Loucy (cell line): ENCODE results near the gene ATOH8.

Experiments
- EZH2phosphoT487 ChIP-seq: fragments of 200-600 bp; IDR thresholded peaks from 2 replicates; pipeline ENCODE4 v1.6.1; 2018; ENCODE audit warnings: antibody characterized with exemption, mild to moderate bottlenecking, moderate library complexity, borderline replicate concordance
- TF ChIP-seq, protein P1 (sequence below): fragments of 200-600 bp; sonication (generic); conservative IDR thresholded peaks from 2 replicates; pipeline ENCODE4 v1.5.1; 2014; ENCODE audit warnings: mild to moderate bottlenecking, antibody characterized with exemption, low read length

GRCh38 chr2:85753035-85753524 lies 711 bp upstream of the ATOH8 start:
- TF ChIP-seq, protein P1, sequence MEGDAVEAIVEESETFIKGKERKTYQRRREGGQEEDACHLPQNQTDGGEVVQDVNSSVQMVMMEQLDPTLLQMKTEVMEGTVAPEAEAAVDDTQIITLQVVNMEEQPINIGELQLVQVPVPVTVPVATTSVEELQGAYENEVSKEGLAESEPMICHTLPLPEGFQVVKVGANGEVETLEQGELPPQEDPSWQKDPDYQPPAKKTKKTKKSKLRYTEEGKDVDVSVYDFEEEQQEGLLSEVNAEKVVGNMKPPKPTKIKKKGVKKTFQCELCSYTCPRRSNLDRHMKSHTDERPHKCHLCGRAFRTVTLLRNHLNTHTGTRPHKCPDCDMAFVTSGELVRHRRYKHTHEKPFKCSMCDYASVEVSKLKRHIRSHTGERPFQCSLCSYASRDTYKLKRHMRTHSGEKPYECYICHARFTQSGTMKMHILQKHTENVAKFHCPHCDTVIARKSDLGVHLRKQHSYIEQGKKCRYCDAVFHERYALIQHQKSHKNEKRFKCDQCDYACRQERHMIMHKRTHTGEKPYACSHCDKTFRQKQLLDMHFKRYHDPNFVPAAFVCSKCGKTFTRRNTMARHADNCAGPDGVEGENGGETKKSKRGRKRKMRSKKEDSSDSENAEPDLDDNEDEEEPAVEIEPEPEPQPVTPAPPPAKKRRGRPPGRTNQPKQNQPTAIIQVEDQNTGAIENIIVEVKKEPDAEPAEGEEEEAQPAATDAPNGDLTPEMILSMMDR: no peak
- no peak for TF ChIP-seq EZH2phosphoT487
